PC-3 (cell line): ENCODE results near the gene FAM50B. TPM values are rescaled to one million over a fixed set of nuclear protein-coding genes. Genes with fewer than 3 reads are reported as not detected.

Source experiments
- ATAC-seq: fragments of 200-7000 bp; cut with Tn5 transposase; 2 replicates; pipeline ENCODE4 v1.9.1; 2020; ENCODE audit warnings: mild to moderate bottlenecking, moderate library complexity
- BruUV-seq: library from RNA; stranded (reverse); fragments of 400-500 nt; replicated peaks from 2 replicates; lab custom pipeline; 2021; lab: Mats Ljungman, UMichigan
- CTCF ChIA-PET: fragments of 300-600 bp; sonication (Branson Sonifier 250); formaldehyde crosslinking; loops from one replicate; lab custom pipeline; 2022; ENCODE audit warnings: antibody characterized with exemption; lab: Charles Lee
- POLR2A ChIA-PET: fragments of 300-600 bp; sonication (Branson Sonifier 250); formaldehyde crosslinking; loops from one replicate; lab custom pipeline; 2022; ENCODE audit warnings: antibody characterized with exemption; ENCODE audit not compliant: unreplicated experiment; lab: Charles Lee
- DNase-seq: peaks from one replicate; pipeline ENCODE4 v3.0.0-alpha.2; 2015
- H2AFZ ChIP-seq: fragments of 300-600 bp; sonication (generic); 2 replicates; pipeline ENCODE4 v1.6.0; 2016; ENCODE audit warnings: antibody characterized with exemption, low read length
- H3F3A ChIP-seq: fragments of 300-600 bp; sonication (generic); one replicate; pipeline ENCODE4 v1.6.0; 2017; ENCODE audit warnings: antibody characterized with exemption, low read length, control low read depth, mild to moderate bottlenecking; ENCODE audit not compliant: unreplicated experiment
- H3K27ac ChIP-seq: fragments of 300-600 bp; sonication (generic); 2 replicates; pipeline ENCODE4 v1.5.1; 2016; ENCODE audit warnings: mild to moderate bottlenecking, low read length
- H3K27me3 ChIP-seq: fragments of 300-600 bp; sonication (generic); 2 replicates; pipeline ENCODE4 v1.6.1; 2016; ENCODE audit warnings: low read length, mixed read lengths
- H3K36me3 ChIP-seq: fragments of 300-600 bp; sonication (generic); 2 replicates; pipeline ENCODE4 v1.6.1; 2016; ENCODE audit warnings: low read depth, mixed run types, low read length, mixed read lengths
- H3K4me1 ChIP-seq: fragments of 300-600 bp; sonication (generic); 2 replicates; pipeline ENCODE4 v1.5.1; 2016; ENCODE audit warnings: low read length; ENCODE audit not compliant: insufficient read depth
- H3K4me2 ChIP-seq: fragments of 300-600 bp; sonication (generic); 2 replicates; pipeline ENCODE4 v1.6.0; 2016; ENCODE audit warnings: low read length
- H3K4me3 ChIP-seq: fragments of 300-600 bp; sonication (generic); 2 replicates; pipeline ENCODE4 v1.5.1; 2016; ENCODE audit warnings: mild to moderate bottlenecking, low read length, mixed read lengths
- H3K79me2 ChIP-seq: fragments of 300-600 bp; sonication (generic); 2 replicates; pipeline ENCODE4 v1.6.1; 2017; ENCODE audit warnings: low read length, mixed read lengths
- H3K9ac ChIP-seq: fragments of 300-600 bp; sonication (generic); 2 replicates; pipeline ENCODE4 v1.6.0; 2016; ENCODE audit warnings: mild to moderate bottlenecking, low read length
- H3K9me2 ChIP-seq: fragments of 300-600 bp; sonication (generic); replicated peaks from 2 replicates; pipeline ENCODE4 v1.6.1; 2016; ENCODE audit warnings: mixed run types, low read length, mixed read lengths
- H3K9me3 ChIP-seq: fragments of 300-600 bp; sonication (generic); 2 replicates; pipeline ENCODE4 v1.6.1; 2016; ENCODE audit warnings: low read length, mixed read lengths
- H4K20me1 ChIP-seq: fragments of 300-600 bp; sonication (generic); 2 replicates; pipeline ENCODE4 v1.6.1; 2016; ENCODE audit warnings: low read length, mixed read lengths
- EZH2 ChIP-seq: fragments of 300-600 bp; sonication (generic); IDR thresholded peaks from one replicate; pipeline ENCODE4 v1.6.1; 2017; ENCODE audit warnings: antibody characterized with exemption, mild to moderate bottlenecking, low read length; ENCODE audit not compliant: unreplicated experiment
- EZH2phosphoT487 ChIP-seq: fragments of 300-600 bp; sonication (generic); IDR thresholded peaks from 2 replicates; pipeline ENCODE4 v1.6.1; 2018; ENCODE audit warnings: mild to moderate bottlenecking, antibody characterized with exemption, low read length, borderline replicate concordance
- intact Hi-C: fragments of 100-400 bp; cut with micrococcal nuclease; formaldehyde crosslinking; loops from 2 replicates; pipeline ENCODE4 v1.9.0; 2023
- total RNA-seq: library from RNA; depleted of rRNA; stranded (reverse); fragments of >200 nt; gene quantifications from 2 replicates; pipeline ENCODE4 v1.2.3, GENCODE V29; 2014
- TF ChIP-seq, protein P1 (sequence below): fragments of 300-600 bp; sonication (generic); conservative IDR thresholded peaks from 2 replicates; pipeline ENCODE4 v1.5.1; 2017; ENCODE audit warnings: antibody characterized with exemption, low read depth, mild to moderate bottlenecking, low read length

The FAM50B gene
- total RNA-seq, 1 experiment from 2014 or later, result 8.3 TPM

DNA sequence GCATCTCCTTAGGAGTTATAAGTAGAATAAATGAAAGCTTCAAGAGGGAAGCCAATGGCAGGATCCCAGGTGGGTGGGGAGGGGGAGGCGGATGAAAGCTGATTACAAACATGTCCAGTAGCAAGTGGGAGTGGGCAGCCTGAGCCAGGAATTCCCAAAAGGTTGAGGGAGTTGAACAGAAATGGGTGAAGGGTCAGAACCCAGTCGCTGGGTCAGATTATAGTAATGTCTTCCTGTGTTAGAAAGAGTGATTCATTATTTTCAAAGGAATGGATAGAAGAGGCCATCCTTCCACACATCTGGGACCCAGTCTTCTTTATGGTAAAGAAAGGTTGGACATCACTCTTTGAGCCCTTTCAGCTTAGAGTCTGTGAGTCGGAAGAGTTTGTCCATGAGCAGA lies 41.0 kb upstream of the FAM50B start:
- H3K27ac ChIP-seq, result peak overlapping the region; percentile 67
- H3K9me2 ChIP-seq, result no peaks in the 10 kb centered on the region
- no peaks in the 10 kb centered on the region for H3F3A ChIP-seq
- peak; percentile 30 for DNase-seq
- ChIA-PET POLR2A (interaction anchor here (0.7 to 1.5 kb wide), 3 partner anchors 11 to 76 kb away, joined by 3 to 6 read pairs (median 4); no protein-coding TSS in a partner anchor), CTCF (interaction anchor here (1.0 kb wide), 1 partner anchor 41 kb away, joined by 8 read pairs; the partner anchor contains the start of gene FAM50B)
- no TSS peak for BruUV-seq
- H3K4me1 ChIP-seq, result peaks cover 60% of the 10 kb centered on the region
- H4K20me1 ChIP-seq, result no peaks in the 10 kb centered on the region
- H3K27me3 ChIP-seq, result no peaks in the 10 kb centered on the region
- peak overlapping the region; percentile 10; the same call in 1 of the 2 replicates for H3K4me3 ChIP-seq
- peak overlapping the region; percentile 31; the same call in 1 of the 2 replicates for H2AFZ ChIP-seq
- ATAC-seq, result 0 out of 2 replicates have a peak, but pooled peaks have one; percentile 3
- no peaks in the 10 kb centered on the region for H3K36me3 ChIP-seq
- intact Hi-C loops, result loop anchor here (2.0 to 5.0 kb wide), 3 partner anchors 17 to 56 kb away; partner anchors contain the start of genes FAM50B and PXDC1
- H3K9me3 ChIP-seq, result no peaks in the 10 kb centered on the region
- H3K79me2 ChIP-seq, result no peaks in the 10 kb centered on the region
- TF ChIP-seq, protein P1, sequence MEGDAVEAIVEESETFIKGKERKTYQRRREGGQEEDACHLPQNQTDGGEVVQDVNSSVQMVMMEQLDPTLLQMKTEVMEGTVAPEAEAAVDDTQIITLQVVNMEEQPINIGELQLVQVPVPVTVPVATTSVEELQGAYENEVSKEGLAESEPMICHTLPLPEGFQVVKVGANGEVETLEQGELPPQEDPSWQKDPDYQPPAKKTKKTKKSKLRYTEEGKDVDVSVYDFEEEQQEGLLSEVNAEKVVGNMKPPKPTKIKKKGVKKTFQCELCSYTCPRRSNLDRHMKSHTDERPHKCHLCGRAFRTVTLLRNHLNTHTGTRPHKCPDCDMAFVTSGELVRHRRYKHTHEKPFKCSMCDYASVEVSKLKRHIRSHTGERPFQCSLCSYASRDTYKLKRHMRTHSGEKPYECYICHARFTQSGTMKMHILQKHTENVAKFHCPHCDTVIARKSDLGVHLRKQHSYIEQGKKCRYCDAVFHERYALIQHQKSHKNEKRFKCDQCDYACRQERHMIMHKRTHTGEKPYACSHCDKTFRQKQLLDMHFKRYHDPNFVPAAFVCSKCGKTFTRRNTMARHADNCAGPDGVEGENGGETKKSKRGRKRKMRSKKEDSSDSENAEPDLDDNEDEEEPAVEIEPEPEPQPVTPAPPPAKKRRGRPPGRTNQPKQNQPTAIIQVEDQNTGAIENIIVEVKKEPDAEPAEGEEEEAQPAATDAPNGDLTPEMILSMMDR, result no peak
- TF ChIP-seq EZH2phosphoT487, result no peak
- TF ChIP-seq EZH2, result no peak
- peak overlapping the region; percentile 76 for H3K4me2 ChIP-seq
- H3K9ac ChIP-seq, result peak overlapping the region; percentile 7; the same call in 1 of the 2 replicates

DNA sequence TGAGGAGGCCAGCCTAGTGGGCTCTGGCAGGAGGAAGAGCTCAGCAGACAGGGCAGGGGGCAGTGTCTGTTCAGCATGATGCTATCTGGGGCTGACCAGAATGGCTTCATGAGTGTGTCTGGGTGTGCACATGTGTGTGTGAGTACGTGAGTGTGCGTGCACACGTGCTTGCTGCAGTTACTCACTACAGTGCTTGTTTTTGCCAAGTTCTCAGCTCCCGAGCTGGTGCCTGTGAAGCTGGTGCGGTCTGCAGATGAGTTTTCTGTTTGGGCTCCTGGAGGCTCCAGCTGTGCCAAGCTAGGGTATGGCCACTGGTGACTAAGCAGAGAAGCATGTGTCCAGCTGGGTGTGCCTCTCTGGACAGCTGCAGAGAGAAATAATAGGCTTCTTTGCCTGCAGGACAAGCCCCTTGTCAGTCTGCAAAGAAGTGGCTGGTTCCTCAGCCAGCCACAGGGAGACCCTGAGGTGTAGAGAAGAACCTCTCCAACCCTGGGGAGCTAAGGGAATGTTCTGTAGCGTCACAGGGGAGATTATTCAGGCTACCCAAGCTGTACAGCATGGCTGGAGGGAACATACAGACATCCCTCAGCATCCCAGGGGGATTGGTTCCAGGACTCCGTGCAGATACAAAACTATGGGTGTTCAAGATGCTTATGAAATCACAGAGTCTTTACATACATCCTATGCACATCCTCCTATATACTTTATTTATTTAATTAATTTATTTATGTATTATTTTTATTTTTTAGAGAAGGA lies 40.2 kb upstream of the FAM50B start:
- Histone ChIP-seq H3K36me3 (no peaks in the 10 kb centered on the region), H3K4me3 (peak overlapping the region; percentile 10; the same call in 1 of the 2 replicates), H2AFZ (peak overlapping the region; percentile 31; the same call in 1 of the 2 replicates), H3K9ac (peak overlapping the region; percentile 7; the same call in 1 of the 2 replicates), H3K79me2 (no peaks in the 10 kb centered on the region), H3K9me2 (no peaks in the 10 kb centered on the region), H3F3A (no peaks in the 10 kb centered on the region), H3K4me2 (peak overlapping the region; percentile 76), H4K20me1 (no peaks in the 10 kb centered on the region), H3K4me1 (peaks cover 60% of the 10 kb centered on the region), H3K27me3 (no peaks in the 10 kb centered on the region), H3K9me3 (no peaks in the 10 kb centered on the region), H3K27ac (peak overlapping the region; percentile 67)
- intact Hi-C loops, result loop anchor here (2.0 to 5.0 kb wide), 3 partner anchors 16 to 57 kb away; partner anchors contain the start of genes FAM50B and PXDC1
- no TSS peak for BruUV-seq
- ATAC-seq, result peak; percentile 89
- POLR2A ChIA-PET, result interaction anchor here (0.7 to 1.5 kb wide), 5 partner anchors 10 to 75 kb away, joined by 3 to 6 read pairs (median 3); no protein-coding TSS in a partner anchor
- CTCF ChIA-PET, result interaction anchor here (0.5 to 1.3 kb wide), 4 partner anchors 40 to 199 kb away, joined by 3 to 8 read pairs (median 5); partner anchors contain the start of gene FAM50B
- peak; percentile 95 for DNase-seq
- no peak for TF ChIP-seq EZH2phosphoT487
- TF ChIP-seq, protein P1, result no peak; the same call in 1 of the 2 replicates
- no peak for TF ChIP-seq EZH2
